Activated CD4-positive, alpha-beta T cell treated with anti-CD3 and anti-CD28 coated beads, Interleukin-2, amount 50 U/mL, for 16 hours (primary cell): ENCODE measurements around the gene TRPT1.

ENCODE experiments used
- DNase-seq: peaks from one replicate; pipeline ENCODE4 v3.0.0-alpha.2; 2020

TRPT1 gene, protein sequence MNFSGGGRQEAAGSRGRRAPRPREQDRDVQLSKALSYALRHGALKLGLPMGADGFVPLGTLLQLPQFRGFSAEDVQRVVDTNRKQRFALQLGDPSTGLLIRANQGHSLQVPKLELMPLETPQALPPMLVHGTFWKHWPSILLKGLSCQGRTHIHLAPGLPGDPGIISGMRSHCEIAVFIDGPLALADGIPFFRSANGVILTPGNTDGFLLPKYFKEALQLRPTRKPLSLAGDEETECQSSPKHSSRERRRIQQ

GRCh38 chr11:64225608-64226506, at the start of gene TRPT1, which contains the start of gene NUDT22:
Gene TRPT1 (minus strand): TSS chr11:64226186. CDS start chr11:64225860, 326 bp downstream.
Gene NUDT22 (plus strand): TSS chr11:64226274. CDS start chr11:64226653, 379 bp downstream.
- DNase-seq = peak; percentile 92

GRCh38 chr11:64275031-64275800, 49.2 kb upstream of the TRPT1 start:
- DNase-seq = no peak

DNA sequence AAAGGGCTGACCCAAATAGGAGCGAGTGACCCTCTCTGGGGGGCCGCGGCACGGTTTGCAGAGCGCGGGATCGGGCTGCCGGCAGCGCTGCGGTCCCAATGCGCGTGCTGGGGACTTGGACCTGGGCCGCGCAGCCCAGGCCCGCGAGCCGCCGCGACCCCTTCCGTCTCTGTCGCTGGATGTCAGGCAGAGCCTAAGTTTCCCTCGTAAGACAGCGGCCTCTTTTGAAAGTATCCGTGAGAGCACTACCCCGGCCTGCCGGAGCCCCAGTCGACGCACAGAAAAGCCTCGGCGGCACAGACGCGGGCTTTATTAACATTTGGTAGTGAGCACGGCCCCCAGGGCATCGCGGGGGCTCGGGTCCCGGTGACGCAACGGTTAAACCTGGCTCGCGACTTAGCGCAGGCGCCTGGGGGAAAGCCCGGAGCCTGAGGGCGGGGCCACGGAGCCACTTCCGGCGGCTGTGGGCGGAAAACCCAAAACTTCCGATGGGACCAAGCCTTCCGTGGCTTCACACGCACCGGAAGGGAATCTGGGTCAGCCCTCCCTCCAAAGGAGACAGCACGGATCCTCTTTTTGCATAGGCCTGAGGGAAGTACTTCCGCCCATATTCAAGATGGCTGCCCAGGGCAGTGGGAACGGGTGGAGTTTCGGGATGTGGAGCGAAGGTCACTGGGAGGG, 43.7 kb upstream of the TRPT1 start:
- peak; percentile 99 for DNase-seq

DNA sequence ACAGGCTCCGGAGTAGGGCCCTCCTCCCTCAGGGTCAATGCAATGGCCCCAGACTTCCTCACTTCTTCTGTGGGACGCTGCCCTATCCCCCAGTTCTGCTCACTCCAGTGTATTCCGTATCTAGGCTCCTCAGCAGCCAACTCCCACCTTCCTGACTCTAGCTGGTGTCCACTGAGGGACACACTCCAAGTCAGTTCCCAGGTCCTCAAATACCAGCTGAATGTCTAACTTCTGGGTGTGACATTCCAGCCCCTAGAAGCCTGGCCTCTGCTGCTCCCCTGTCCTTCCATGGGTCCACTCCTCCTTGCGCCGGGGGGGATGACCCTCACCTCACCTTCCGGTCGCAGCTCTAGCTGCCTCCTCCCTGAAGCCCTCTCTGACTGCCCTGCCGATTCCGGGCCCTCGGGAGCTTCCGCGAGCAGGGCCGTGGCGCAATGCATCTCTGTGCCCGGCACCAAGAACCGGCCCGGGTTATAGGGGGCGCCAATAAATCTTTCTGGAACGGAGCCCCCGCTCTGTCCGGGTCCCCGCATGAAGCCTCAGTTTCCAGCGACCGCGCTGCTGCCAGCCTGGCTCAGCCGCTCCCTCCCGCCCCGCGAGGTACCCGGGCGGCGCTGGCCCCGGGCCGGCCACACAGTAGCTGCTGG, 43.0 kb upstream of the TRPT1 start:
- peak; percentile 69 for DNase-seq

- no peak for DNase-seq
Observed at GRCh38 chr11:64268025-64268892, 42.3 kb upstream of the TRPT1 start.

GRCh38 chr11:64267207-64267945, 41.4 kb upstream of the TRPT1 start:
- no peak for DNase-seq

GRCh38 chr11:64266339-64266738, 40.4 kb upstream of the TRPT1 start:
- DNase-seq = no peak

DNA sequence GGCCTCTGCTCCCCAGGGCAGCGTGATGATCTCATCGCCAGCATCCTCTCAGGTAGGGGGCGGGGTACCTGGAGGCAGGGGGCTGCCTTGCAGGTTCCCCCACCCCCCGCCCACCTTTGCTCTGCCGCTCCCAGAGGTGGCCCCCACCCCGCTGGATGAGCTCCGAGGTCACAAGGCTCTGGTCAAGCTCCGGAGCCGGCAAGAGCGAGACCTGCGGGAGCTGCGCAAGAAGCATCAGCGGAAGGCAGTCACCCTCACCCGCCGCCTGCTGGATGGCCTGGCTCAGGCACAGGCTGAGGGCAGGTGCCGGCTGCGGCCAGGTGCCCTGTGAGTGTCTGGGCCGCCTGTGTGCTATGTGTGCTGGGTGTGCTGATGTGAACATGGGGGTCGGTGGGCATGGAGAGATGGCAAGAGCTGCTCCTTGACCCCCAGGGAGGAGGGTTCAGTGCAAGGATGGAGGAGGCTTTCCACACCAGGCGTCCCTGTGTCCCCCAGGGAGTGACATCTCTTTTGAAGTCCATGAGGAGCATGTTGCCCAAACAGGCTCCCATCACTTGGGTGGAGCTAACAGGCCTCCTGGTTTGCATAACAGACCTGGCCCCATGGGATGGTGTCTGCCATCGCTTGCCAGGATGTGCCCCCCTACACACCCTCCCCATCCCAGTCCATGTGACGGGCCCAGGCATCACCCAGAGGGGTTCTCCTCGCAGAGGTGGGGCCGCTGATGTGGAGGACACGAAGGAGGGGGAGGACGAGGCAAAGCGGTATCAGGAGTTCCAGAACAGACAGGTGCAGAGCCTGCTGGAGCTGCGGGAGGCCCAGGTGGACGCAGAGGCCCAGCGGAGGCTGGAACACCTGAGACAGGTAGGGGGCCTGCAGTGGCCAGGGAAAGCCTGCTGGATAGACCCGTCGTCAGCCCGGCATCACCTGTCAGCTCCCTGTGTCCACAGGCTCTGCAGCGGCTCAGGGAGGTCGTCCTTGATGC, 39.5 kb upstream of the TRPT1 start:
- no peak for DNase-seq

- no peak for DNase-seq
Observed at GRCh38 chr11:64264371-64264852, 38.4 kb upstream of the TRPT1 start.

- DNase-seq = no peak
Observed at GRCh38 chr11:64263947-64264317, 37.9 kb upstream of the TRPT1 start.

GRCh38 chr11:64263021-64263946, 37.3 kb upstream of the TRPT1 start:
- no peak for DNase-seq

- no peak for DNase-seq
Observed at GRCh38 chr11:64262271-64263002, 36.5 kb upstream of the TRPT1 start.

DNA sequence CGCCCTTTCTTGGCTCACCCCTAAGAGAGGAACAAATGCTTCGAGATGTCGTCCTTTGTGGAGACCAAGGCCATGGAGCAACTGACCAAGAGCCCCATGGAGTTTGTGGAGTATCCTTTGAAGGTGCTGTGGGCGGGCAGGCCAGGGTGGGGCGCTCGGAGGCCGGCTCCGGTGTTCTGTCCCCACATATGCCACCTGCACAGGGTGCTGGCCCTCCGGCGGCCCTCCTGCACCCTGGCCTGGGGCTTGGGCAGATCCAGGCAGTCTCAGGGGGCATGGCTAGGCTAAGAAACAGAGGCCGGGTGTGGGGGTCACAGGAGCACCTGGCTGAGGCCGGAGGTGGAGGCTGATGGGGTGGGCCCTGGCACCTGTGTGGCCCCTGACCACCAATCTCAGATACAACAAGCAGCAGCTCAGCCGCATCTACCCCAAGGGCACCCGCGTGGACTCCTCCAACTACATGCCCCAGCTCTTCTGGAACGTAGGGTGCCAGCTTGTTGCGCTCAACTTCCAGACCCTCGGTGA, 35.6 kb upstream of the TRPT1 start:
- DNase-seq = no peak

- DNase-seq = no peak
Observed at GRCh38 chr11:64260147-64260708, 34.2 kb upstream of the TRPT1 start.

GRCh38 chr11:64259533-64260067, 33.6 kb upstream of the TRPT1 start:
- no peak for DNase-seq

DNA sequence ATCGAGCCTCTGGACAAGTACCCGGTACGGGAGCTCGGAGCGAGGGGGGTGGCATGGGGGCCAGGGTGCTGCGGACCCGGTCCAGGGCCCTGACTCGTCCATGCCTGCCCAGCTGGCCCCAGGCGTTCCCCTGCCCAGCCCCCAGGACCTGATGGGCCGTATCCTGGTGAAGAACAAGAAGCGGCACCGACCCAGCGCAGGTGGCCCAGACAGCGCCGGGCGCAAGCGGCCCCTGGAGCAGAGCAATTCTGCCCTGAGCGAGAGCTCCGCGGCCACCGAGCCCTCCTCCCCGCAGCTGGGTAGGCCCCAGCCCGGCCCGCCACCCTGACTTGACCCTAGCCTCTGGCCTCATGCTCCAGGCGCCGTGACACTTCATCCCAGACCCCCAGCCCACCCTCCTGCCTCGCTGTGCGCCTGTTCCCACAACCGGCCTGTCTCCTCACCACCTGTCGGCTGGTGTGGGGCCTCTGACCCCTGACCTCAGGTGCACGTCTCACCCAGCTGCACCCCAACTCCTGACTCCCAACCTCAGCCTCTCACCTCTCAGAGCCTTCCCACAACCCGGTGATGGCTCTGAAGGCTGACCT, 33.1 kb upstream of the TRPT1 start:
- DNase-seq = no peak
